HUDEP-2 (cell line): ENCODE results near the gene MBTD1.
A peak's percentile ranks its signal among the peaks of the same experiment; 100 is the strongest.

Experiments used
- DNase-seq, 76 experiments: peaks; one replicate each; lab custom pipeline; 2025; ENCODE audit not compliant: unreplicated experiment in 76 of 76; lab: John Stamatoyannopoulos, UW

The MBTD1 gene

DNA sequence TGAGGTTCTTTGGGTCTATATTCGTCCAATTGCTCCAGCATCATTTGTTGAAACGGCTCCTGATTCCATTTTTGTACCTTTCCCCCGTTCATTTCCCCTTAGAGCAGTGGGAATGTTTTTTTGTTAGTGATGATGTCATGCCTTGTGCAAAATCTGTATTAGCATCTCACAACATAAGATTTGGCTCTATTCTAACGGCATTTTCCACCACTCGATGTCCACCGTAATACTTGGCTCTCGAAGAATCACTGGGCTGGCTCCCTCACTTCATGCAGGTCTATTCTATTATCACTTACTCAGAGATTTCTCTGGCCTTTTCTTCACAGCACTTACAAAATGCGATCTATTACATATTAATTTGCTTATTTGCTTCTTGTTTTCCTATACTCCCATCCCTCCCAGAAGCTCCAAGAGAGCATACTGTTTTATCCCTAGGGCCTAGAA, 107.1 kb downstream of the MBTD1 start:
- no peak for DNase-seq

DNA sequence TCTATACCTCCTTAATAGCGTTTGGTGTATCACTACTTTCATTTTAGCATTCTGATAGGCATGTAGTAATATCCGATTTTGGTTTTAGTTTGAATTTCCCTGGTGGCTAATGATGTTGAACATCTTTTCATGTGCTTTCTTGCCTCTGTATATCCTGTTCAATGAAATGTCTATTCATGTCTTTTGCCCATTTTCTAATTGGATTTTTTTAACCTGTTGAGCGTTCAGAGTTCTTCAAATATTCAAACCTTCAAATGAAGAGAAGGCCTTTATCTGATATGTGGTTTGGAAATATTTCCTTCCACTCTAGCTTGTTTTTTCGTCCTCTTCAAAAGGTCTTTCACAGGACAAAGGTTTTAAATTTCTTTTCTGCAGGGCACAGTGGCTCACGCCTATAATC, 108.9 kb downstream of the MBTD1 start:
- no peak for DNase-seq

DNA sequence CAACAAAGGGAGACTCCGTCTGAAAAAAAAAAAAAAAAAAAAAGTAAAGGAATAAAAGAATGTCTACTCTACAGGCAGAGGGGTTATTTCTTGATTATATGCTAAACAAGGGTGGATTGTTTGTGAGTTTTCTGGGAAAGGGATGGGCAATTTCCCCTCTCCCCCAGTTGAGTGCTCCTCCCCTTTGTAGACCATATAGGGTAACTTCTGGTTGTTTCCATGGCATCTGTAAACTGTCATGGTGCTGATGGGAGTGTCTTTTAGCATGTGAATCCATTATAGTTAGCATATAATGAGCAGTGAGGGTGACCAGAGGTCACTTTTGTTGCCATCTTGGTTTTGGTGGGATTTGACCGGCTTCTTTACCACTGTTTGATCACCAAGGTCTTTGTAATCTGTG, 110.7 kb downstream of the MBTD1 start:
- no peak for DNase-seq

DNA sequence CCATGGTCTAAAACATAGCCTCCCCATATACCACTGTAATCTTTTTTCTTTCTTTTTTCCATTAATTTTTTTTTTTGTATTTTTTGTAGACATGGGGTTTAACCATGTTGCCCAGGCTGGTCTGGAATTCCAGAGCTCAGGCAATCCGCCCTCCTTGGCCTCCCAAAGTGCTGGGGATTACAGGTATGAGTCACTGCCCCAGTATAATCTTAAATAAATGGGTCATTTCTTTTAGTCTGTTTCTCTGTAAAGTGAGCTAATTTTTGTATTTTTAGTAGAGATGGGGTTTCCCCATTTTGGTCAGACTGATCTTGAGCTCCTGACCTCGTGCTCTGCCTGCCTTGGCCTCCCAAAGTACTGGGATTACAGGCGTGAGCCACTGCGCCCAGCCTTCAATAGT, 112.2 kb downstream of the MBTD1 start:
- no peak for DNase-seq

DNA sequence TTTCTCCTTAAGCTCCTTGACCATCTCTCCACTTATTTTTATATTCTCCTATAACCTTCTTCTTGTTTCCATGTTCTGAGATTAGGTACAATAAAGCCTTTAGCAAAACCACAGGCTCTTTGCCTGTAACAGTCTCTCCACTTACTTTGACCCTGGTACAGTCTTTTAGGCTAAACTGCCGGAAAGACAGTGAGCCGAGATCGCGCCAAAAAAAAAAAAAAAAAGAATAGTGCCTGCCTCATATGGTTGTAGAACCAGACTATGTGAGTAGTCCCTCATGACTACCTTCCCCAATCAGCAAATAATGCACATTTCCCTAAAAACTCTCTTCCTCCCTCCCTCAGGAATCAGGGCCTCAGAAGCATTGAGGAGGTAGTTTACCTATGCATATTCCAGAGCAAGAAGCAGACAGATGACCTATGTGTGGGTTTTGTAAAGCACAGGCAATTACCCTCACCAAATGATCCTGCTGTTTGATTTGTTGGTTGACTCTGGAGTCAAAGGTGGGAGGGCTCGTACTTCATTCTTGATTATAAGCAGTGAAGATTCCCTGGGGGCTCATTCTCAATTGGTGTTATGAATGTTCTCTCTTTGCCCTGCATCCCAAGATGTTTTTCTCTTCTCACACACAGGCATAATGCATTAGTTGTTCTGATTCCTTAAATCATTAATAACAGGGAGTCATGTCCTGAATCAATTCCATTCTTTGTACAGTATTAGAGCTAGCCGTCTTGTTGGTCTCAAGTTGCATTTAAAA, 115.4 kb downstream of the MBTD1 start:
- no peak for DNase-seq

DNA sequence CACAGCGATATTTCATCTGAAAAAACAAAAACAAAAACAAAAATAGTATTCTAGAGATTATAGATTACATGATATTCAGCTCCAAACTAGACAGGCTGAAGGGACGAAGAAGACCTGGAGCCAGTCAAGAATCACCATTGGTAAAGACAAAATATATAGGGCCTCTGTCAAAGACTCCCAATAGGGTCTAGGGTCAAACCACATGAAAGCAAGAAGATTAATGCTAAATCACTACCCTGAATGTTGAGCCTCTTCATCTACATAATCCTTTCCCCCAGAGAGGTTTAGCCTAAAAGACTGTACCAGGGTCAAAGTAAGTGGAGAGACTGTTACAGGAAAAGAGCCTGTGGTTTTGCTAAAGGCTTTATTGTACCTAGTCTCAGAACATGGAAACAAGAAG, 117.3 kb downstream of the MBTD1 start:
- no peak for DNase-seq

DNA sequence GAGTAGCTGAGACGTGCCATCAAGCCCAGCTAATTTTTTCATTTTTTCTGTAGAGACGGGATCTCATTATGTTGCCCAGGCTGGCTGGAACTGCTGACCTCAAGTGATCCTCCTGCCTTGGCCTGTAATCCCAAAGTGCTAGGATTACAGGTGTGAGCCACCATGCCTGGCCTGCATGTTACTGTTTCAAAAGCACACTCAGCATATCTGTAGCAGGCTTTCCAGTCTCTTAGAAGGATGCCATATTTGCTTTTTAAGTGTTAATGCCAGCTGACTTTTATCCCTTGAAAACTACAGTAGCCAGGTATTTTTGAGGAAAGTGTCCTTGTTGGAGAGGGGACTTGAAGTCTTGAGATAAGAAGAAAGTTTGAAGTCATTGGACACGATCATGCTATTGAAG, 123.9 kb downstream of the MBTD1 start:
- no peak for DNase-seq

DNA sequence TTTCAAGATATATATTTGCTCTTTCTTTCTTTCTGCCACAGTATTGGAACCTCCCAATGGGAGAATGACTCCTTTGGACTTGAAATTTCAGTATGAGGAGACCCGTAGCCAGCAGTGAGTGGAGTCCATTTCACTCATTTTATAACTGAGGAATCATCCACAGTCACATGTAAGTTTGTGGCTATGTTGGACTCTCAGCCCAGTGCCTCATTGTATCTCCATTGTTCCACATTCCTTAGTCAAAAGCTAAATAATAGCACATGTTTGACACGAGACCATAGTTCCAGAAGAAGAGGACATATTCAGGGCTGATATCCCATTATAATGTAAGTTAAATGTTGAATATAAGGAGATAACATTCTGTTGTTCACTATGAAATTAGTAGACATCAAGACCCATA, 126.5 kb downstream of the MBTD1 start:
- no peak for DNase-seq

DNA sequence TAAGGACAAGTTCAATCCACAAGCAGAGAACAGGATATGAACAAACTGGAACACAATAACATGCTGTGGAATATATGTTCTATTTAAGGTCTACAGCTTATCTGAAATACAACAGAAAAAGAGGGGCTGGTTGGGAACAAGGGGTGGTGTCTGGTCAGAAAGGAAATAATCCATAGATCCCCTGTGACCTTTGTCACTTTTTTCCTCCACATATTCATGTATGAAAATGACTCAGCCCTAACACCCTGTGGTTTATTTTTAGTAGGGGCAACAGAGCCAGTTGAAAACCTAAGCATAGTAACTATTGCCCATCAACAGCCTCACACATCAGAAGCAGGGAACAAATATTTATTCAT, 126.9 kb downstream of the MBTD1 start:
- no peak for DNase-seq

DNA sequence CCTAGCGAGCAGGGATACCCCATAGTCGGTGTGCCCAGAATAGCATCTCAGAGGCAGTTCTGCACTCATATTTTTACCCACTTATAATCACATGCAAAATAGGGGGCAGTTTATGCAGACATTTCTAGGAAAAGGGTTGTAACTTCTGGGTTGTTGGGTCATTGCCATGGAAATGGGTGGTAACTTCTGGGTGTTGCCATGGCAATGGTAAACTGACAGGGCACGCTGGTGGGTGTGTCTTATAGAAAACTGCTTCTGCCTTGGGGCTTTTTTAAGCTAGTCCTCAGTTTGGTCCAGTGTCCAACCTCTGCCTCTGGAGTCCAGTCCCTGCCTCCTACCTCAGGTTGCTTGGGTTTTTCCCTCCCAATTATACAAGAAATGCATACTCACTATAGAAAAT, 131.8 kb downstream of the MBTD1 start:
- DNase-seq, result peak in 73 of 76 experiments; percentile 6 to 88 (median 66)
